B cell (primary cell): ENCODE data around the gene LRRC61. TPM values are rescaled to one million over a fixed set of nuclear protein-coding genes. Genes with fewer than 3 reads are reported as not detected.

Source experiments
- ATAC-seq: fragments of 200-7000 bp; cut with Tn5 transposase; one replicate; pipeline ENCODE4 v1.10.0; 2021; ENCODE audit warnings: low read depth, mild to moderate bottlenecking, moderate number of reproducible peaks, moderate library complexity
- CTCF ChIA-PET: fragments of 350-600 bp; sonication (Branson Sonifier 250); formaldehyde crosslinking; loops from one replicate; lab custom pipeline; 2021; ENCODE audit warnings: antibody characterized with exemption, inconsistent platforms; lab: Charles Lee
- POLR2A ChIA-PET: fragments of 350-600 bp; sonication (Branson Sonifier 250); formaldehyde crosslinking; loops from one replicate; lab custom pipeline; 2021; ENCODE audit warnings: antibody characterized with exemption; lab: Charles Lee
- DNase-seq: peaks from one replicate; pipeline ENCODE4 v3.0.0; 2013
- H2AFZ ChIP-seq: 2 replicates; pipeline ENCODE4 v1.6.1; 2012; ENCODE audit warnings: mild to moderate bottlenecking, low read depth, low read length; ENCODE audit not compliant: insufficient read depth, poor library complexity, severe bottlenecking
- H3K27ac ChIP-seq, 2 donors: 1 replicate in 1 of 2; 2 replicates in 1 of 2; pipeline ENCODE4 v1.5.1; 2012 to 2013; ENCODE audit warnings: low read length in 2 of 2, mild to moderate bottlenecking in 2 of 2, moderate library complexity in 1 of 2
- H3K27me3 ChIP-seq, 4 experiments: fragments of 200-600 bp in 1 of 4; sonication (generic) in 1 of 4; replicated peaks in 1 of 4; 1 replicate in 2 of 4; 2 replicates in 2 of 4; pipeline versions ENCODE4 v1.6.1 to v1.7.0; 2013 to 2016; ENCODE audit warnings: low read length in 3 of 4, mild to moderate bottlenecking in 2 of 4, mixed read lengths in 1 of 4, moderate library complexity in 1 of 4; ENCODE audit not compliant: insufficient read depth in 4 of 4, control insufficient read depth in 3 of 4; ENCODE audit errors: control extremely low read depth in 1 of 4
- H3K36me3 ChIP-seq, 2 experiments: replicated peaks in 1 of 2; 1 replicate in 1 of 2; 2 replicates in 1 of 2; pipeline versions ENCODE4 v1.6.1 to v1.7.1; 2013; ENCODE audit warnings: low read length in 1 of 2; ENCODE audit not compliant: insufficient read depth in 2 of 2, control insufficient read depth in 1 of 2; ENCODE audit errors: control extremely low read depth in 1 of 2, extremely low read depth in 1 of 2
- H3K4me1 ChIP-seq, 2 donors: fragments of 200-600 bp in 1 of 2; sonication (generic) in 1 of 2; 1 replicate in 1 of 2; 2 replicates in 1 of 2; pipeline versions ENCODE4 v1.5.1 to v1.6.1; 2013 to 2017; ENCODE audit warnings: low read length in 2 of 2; ENCODE audit not compliant: control insufficient read depth in 2 of 2, insufficient read depth in 2 of 2
- H3K4me2 ChIP-seq: replicated peaks from 2 replicates; pipeline ENCODE3; 2012; ENCODE audit warnings: mild to moderate bottlenecking, low read depth, low read length; ENCODE audit not compliant: poor library complexity, severe bottlenecking
- H3K4me3 ChIP-seq, 5 experiments: fragments of 200-600 bp in 1 of 5; sonication (generic) in 1 of 5; 1 replicate in 3 of 5; 2 replicates in 2 of 5; pipeline versions ENCODE4 v1.5.1 to v1.7.0; 2011 to 2016; ENCODE audit warnings: low read length in 4 of 5, mild to moderate bottlenecking in 4 of 5, low read depth in 2 of 5, control low read depth in 1 of 5, moderate library complexity in 1 of 5; ENCODE audit not compliant: insufficient read depth in 1 of 5; ENCODE audit errors: control extremely low read depth in 1 of 5, extremely low read depth in 1 of 5
- H3K79me2 ChIP-seq: fragments of 200-600 bp; sonication (generic); one replicate; pipeline ENCODE4 v1.6.0; 2016; ENCODE audit warnings: low read length; ENCODE audit not compliant: control insufficient read depth, insufficient read depth
- H3K9ac ChIP-seq: fragments of 200-600 bp; sonication (generic); 2 replicates; pipeline ENCODE4 v1.6.1; 2017; ENCODE audit warnings: mild to moderate bottlenecking, low read length, moderate library complexity
- H3K9me3 ChIP-seq, 3 donors: one replicate each; pipeline versions ENCODE4 v1.6.1 to v1.7.1; 2013; ENCODE audit warnings: low read length in 2 of 3; ENCODE audit not compliant: control insufficient read depth in 2 of 3, insufficient read depth in 1 of 3; ENCODE audit errors: control extremely low read depth in 1 of 3
- H4K20me1 ChIP-seq: 2 replicates; pipeline ENCODE4 v1.6.0; 2012; ENCODE audit warnings: mild to moderate bottlenecking, low read length; ENCODE audit not compliant: insufficient read depth, control insufficient read depth, poor library complexity, severe bottlenecking
- H3K27ac Mint-ChIP-seq: one replicate; pipeline ENCODE4 v1.8.0; 2021; ENCODE audit warnings: mixed read lengths
- H3K27me3 Mint-ChIP-seq: one replicate; pipeline ENCODE4 v1.8.0; 2021; ENCODE audit warnings: mixed read lengths
- H3K4me1 Mint-ChIP-seq: one replicate; pipeline ENCODE4 v1.8.0; 2021; ENCODE audit warnings: mixed read lengths
- H3K4me3 Mint-ChIP-seq: one replicate; pipeline ENCODE4 v1.8.0; 2021; ENCODE audit warnings: mixed read lengths
- H3K9me3 Mint-ChIP-seq: one replicate; pipeline ENCODE4 v1.8.0; 2022; ENCODE audit warnings: mixed read lengths; ENCODE audit not compliant: insufficient read depth
- EZH2 ChIP-seq: IDR thresholded peaks from 2 replicates; pipeline ENCODE4 v1.6.1; 2012; ENCODE audit warnings: borderline replicate concordance, low read depth, mild to moderate bottlenecking, moderate library complexity, low read length; ENCODE audit not compliant: insufficient read depth, poor library complexity, severe bottlenecking
- WGBS: methylation state at CpG from one replicate; pipeline ENCODE4 v1.1.5; 2013; ENCODE audit warnings: missing lambda C conversion rate; ENCODE audit not compliant: insufficient coverage; 5-methylcytosine and 5-hydroxymethylcytosine counted together
- intact Hi-C: fragments of 100-400 bp; cut with micrococcal nuclease; formaldehyde crosslinking; loops from one replicate; pipeline ENCODE4 v1.10.0; 2022
- polyA plus RNA-seq: library from polyadenylated mRNA; depleted of rRNA; stranded (reverse); fragments of >200 nt; gene quantifications from 2 replicates; pipeline ENCODE4 v1.2.3, GENCODE V29; 2012
- total RNA-seq, 2 donors: library from RNA; stranded (reverse); fragments of 120-200 nt in 1 of 2; gene quantifications; 1 replicate in 1 of 2; 2 replicates in 1 of 2; pipeline versions ENCODE4 v1.2.3 to v1.2.4, GENCODE V29; 2013 to 2022
- TF ChIP-seq, protein P1 (sequence below): fragments of 200-600 bp; IDR thresholded peaks from one replicate; pipeline ENCODE4 v1.8.0; 2022; ENCODE audit warnings: antibody characterized with exemption, mild to moderate bottlenecking

LRRC61 gene
- total and polyA plus RNA-seq, 2 donors (not counting 1 experiment from before 2014, with no cell fraction given), result 12.8 to 12.9 TPM

GRCh38 chr7:150335108-150335773 lies 12.1 kb downstream of the LRRC61 start:
- CTCF ChIA-PET, result no interaction called here
- 94% methylated on average over 7 of the region's 7 CpGs for WGBS

DNA sequence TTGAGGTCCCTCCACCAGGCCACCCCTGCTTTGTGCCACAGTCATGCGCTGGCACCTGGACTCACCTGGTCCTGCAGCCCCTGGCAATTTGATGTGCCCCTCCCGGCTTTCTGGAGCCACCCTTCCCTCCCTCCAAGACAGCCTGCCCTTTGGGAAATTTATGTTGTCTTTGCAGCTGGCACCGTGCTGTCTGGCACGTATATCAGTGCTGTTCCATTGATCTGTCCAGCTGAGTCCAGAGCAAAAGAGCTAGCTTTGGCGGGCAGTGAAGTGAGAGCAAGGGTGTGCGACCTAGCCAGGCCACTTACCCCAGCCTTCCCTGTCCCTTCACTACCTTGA lies 12.6 kb downstream of the LRRC61 start:
- peaks cover 13% of the 10 kb centered on the region for H3K4me1 Mint-ChIP-seq
- H3K9ac ChIP-seq, result no peak overlapping the region
- WGBS, result 89% methylated on average over 4 of the region's 6 CpGs
- CTCF ChIA-PET, result no interaction called here
- no peak overlapping the region for H3K4me3 ChIP-seq
- no peaks in the 10 kb centered on the region for H4K20me1 ChIP-seq
- no peaks in the 10 kb centered on the region for H3K79me2 ChIP-seq
- no peaks in the 10 kb centered on the region for H3K36me3 ChIP-seq
- intact Hi-C loops, result no loop called here
- H3K9me3 Mint-ChIP-seq, result no peaks in the 10 kb centered on the region
- H3K27me3 Mint-ChIP-seq, result peaks cover 11% of the 10 kb centered on the region
- H2AFZ ChIP-seq, result no peak overlapping the region
- H3K9me3 ChIP-seq, result peaks cover 0 to 4% (median 0%) of the 10 kb centered on the region in 3 donors
- DNase-seq, result no peak
- no peak overlapping the region for H3K27ac ChIP-seq
- no peak overlapping the region for H3K27ac Mint-ChIP-seq
- no peak overlapping the region for H3K4me2 ChIP-seq
- POLR2A ChIA-PET, result no interaction called here
- H3K4me3 Mint-ChIP-seq, result no peak overlapping the region
- peaks cover 0 to 8% (median 4%) of the 10 kb centered on the region in 4 experiments for H3K27me3 ChIP-seq
- TF ChIP-seq, protein P1, sequence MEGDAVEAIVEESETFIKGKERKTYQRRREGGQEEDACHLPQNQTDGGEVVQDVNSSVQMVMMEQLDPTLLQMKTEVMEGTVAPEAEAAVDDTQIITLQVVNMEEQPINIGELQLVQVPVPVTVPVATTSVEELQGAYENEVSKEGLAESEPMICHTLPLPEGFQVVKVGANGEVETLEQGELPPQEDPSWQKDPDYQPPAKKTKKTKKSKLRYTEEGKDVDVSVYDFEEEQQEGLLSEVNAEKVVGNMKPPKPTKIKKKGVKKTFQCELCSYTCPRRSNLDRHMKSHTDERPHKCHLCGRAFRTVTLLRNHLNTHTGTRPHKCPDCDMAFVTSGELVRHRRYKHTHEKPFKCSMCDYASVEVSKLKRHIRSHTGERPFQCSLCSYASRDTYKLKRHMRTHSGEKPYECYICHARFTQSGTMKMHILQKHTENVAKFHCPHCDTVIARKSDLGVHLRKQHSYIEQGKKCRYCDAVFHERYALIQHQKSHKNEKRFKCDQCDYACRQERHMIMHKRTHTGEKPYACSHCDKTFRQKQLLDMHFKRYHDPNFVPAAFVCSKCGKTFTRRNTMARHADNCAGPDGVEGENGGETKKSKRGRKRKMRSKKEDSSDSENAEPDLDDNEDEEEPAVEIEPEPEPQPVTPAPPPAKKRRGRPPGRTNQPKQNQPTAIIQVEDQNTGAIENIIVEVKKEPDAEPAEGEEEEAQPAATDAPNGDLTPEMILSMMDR, result no peak
- TF ChIP-seq EZH2, result no peak
- ATAC-seq, result no peak
- H3K4me1 ChIP-seq, result peaks cover 7 to 9% of the 10 kb centered on the region in 2 donors

More at GRCh38 chr7:150335108-150335773, 12.1 kb downstream of the LRRC61 start:
- H3K27ac Mint-ChIP-seq, result no peak overlapping the region
- peaks cover 0 to 5% (median 2%) of the 10 kb centered on the region in 4 experiments for H3K27me3 ChIP-seq
- H3K4me1 Mint-ChIP-seq, result peaks cover 12% of the 10 kb centered on the region
- TF ChIP-seq, protein P1, result no peak
- no peak for TF ChIP-seq EZH2
- H3K4me1 ChIP-seq, result peaks cover 4% of the 10 kb centered on the region in 2 donors
- H3K27me3 Mint-ChIP-seq, result peaks cover 9% of the 10 kb centered on the region
- no peaks in the 10 kb centered on the region for H3K79me2 ChIP-seq
- no peak overlapping the region for H3K4me3 Mint-ChIP-seq
- intact Hi-C loops, result no loop called here
- peaks cover 0 to 2% (median 0%) of the 10 kb centered on the region in 3 donors for H3K9me3 ChIP-seq
- no peaks in the 10 kb centered on the region for H3K9me3 Mint-ChIP-seq
- no peaks in the 10 kb centered on the region for H4K20me1 ChIP-seq
- no peak overlapping the region for H3K27ac ChIP-seq
- no peak overlapping the region for H3K4me2 ChIP-seq
- DNase-seq, result no peak
- H3K36me3 ChIP-seq, result no peaks in the 10 kb centered on the region
- no peak overlapping the region for H3K9ac ChIP-seq
- ATAC-seq, result no peak
- POLR2A ChIA-PET, result no interaction called here
- no peak overlapping the region for H3K4me3 ChIP-seq
- no peak overlapping the region for H2AFZ ChIP-seq
